MV-4-11 (cell line): ENCODE data around the gene PRDM2.
"Not testable (repeated sequence)": the region's sequence is repeated elsewhere in the genome, so short reads cannot be mapped to it uniquely, and the experiment has no call there.

ENCODE experiments used
- DNase-seq: peaks from one replicate; lab custom pipeline; 2025; lab: John Stamatoyannopoulos, UW

Gene PRDM2

DNA sequence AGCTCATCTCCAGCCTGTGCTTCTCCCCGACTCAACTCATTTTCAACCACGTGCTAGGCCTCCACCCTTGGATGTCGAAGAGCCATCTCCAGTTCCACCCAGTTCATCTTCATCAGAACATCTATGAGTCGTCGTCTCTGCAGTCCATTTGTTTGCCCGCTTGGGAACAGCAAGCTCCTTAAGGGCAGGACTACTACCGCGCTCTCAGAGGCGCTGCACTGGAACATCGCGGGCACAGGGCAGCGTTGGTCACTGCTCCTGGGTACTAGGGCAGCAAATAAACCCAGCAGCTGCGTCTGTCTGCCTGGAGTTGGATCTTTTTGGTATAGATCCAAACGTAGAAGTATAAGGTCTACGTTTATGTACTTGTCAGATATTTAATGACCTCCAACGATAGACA is 478 bp upstream of the PRDM2 start:
- no peak for DNase-seq

DNA sequence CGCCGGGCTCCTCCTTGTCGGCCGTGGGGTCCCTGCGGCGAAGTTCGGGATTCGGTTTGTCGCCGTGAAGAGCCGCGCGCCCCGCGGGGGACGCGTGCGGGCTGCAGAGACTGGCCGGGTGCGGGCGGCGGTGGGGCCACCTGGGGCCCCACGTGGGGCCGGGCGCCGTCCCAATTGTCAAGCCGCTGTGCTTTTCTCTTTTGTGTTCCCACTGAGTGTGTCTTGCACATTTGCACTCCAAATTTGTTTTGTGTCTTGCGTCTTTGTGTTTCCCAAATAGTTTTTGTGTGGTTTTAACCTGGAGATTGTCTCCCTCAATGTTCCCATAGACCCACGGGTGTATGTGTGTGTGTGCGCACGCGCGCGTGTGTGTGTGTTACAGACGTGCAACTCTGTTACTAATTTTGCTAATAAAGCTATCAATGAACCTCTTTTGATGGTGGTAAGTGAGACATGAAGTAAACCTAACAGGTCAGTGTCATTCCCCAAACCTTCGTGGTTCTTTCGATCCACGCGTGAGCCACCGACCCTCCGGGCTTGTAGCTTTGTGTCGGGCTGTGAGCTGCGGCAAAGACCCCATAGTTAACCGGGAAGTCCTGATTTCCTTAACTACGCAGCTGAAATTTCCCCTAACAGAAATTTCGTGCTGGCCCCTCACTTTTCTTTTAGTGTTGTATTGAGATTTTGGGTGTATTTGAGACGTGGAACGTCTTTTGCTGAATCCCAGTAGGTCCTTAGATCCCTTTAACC is 708 bp downstream of the PRDM2 start:
- peak; percentile 43 for DNase-seq

DNA sequence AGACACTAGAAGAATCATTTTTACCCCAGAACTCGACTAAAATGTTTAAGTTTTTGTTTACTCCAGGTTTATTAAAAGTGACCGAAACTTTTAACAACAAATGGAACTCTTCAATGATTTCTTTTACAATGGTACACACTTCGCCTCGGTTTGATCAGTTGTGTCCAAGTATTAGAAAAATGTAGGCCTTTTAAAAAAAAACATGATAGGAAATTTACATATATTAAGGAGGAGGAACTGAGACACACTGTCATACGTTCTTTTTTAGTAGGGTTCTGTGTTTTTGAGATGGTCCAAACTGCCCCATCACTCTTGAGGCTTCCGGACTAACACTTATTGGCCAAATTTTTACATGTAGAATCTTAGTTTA is 1.3 kb downstream of the PRDM2 start:
- no peak for DNase-seq

DNA sequence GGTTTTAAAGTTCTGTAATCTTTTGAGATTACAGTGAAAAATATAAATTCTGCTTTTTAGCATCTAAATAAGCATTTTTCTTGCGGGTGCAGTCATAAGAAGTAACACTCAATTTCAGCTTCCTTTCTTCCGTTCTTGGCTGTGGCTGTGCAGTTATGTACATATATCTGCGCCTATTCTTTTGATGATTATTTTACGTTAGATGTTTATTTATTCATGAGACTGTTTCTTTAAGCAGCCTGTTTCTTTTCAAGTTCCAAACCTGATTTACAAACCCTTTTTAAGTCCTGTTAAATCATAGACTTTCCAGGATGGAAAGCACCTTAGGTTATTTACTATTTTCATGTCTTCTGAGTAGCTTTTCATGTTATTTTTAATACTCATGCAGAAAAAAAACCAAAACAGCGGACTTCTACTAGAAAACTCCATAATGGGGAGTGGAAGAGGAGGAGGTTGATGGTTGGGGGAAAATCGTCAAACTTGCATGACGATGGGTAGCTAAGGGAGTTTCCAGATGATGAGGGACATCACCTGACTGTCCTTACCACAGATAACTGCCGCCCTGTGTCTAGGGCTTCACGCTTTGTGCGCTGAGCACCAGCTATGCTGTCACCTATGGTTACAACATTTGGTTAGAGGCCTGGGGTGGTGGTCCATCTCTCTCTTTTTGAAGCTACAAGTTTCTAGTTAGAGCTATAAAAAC is 2.6 kb downstream of the PRDM2 start:
- no peak for DNase-seq

DNA sequence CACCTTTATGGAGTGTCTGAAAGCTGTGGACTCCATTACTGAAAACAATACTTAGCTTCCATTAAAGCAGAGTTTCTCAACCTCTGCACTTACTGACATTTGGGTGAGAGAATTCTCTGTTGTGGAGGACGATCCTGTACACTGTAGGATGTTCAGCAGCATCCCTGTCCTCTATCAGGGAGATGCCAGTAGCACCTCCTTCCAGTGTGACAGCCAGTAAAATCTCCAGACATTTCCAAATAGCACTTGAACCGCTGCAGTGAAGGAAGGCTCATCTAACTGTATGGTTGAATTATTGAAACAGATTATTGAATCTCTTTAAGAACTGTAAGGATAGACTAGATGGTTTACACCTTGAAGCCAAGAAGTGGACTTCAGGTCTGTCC is 3.1 kb downstream of the PRDM2 start:
- DNase-seq, result no peak

DNA sequence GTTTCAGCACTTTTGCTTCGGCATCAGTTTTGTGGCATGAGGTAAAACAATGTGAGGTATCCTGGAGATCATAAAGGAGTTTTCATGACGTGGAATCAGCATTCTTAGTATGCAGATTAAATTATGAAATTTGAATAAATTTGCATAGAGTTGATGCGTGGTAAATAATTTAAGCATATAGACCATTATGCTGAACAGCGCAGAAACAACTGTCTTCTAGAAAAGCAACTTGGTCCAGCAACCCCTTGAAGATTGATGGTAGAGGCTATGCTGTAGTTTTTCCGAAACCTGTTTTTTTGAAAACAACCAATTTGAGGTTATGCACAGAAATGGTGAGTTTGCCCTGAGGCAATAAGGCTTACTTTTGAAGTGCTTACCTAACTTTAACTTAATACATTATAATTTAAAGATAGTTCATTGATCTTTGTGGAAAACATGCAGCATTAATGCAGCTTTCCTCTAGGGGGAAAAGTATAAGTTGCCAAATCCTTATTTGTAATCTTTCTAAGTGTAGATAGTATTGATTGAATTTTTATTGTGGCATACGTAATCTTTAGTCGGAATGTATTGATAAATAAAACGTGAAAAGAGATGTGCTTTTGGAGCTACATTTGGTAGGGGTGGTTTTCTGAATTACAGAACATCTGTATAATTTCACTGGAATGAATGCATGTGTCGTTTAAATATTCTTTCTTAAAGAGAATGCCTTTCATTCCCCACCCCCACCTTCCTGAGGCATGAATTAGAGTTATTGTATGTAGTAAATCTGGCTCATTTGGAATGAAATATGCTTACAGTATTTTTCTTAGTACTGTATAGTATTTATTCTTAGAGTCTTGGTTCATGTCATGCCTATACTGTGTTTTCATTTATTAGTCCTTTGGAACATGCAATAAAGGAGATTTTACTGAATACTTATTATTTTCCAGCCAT is 3.8 kb downstream of the PRDM2 start:
- no peak for DNase-seq

DNA sequence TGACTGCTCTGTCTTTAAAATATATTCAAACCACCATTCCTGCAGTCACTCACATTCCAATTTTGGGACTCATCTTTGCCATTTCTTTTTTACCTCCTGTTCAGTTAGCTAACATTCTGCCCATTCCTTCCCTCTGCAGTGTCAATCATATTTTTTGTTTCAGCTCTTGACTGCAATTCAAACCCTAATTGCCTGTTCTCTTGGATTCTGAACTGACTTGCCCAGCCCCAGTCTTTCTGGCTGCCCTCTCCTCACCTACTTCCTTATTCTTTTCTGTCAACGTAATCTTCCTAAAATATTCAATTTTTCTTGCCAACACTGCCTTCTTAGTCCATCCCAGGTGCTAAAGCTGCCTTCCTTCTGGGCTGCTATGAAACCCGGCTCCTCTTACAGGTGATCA is 6.1 kb downstream of the PRDM2 start:
- no peak for DNase-seq

DNA sequence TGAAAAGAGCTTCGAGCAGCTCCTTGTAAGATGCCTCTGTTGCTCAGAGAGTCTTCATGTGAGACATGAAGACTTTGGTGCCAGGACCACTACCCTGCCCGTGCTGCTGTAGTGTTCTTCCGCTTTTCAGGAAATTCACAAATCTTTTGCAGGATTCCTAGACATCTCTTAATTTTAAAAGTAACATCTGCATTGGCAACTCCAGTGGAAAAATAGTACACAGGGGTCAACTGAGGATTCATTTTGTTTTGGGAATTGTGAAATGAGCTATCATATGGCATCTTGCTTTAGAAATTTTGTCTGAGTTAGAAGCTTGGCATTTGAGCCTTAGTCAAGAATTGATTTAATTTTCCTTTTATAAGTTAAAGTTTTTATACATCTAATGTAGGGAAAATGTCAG is 7.2 kb downstream of the PRDM2 start:
- DNase-seq, result no peak

DNA sequence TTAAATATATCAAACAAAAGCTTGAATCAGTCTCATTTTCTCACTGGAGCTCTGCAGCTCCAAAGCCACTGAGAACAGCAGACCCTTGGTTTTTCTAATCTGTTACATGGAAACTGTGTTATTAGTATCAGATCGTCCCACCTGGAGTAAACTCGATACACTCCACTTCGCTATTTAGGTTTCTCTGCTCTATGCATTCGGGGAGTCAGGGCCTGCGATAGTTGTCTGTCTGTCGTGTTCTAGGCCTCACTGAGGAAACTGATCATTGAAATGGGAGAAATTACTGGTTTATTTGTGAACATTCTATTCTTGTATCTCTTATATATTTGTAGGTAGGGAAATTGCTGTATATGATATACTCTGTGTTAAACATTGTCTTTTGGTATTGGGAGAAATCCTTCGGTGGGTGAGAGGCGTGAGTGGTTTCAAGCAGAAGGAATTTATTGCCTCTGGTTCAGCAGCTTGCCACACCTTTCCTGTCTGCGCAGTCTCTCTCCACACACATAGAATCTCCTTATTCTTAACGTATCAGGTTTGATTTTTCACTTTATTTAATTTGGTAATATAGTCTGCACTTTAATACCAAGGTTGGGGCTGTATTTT is 8.5 kb downstream of the PRDM2 start:
- no peak for DNase-seq

DNA sequence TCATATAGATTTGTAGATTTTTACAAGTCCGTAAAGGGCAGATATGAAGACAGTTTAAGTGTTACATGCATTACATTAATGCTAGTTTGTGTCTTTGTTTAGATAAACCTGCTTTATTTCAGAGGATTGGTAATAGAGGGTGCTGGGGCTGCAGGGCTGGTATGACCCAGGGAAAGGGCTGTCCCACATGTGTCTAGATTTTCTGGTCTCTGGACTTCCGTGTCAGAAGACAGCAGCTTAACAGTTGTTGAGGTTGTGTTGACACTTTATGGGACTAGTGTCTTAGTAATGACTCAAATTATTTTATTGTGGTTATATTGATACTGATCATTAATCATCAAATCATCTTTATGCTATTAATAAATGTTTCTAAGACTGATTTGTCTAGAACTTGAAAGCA is 10.1 kb downstream of the PRDM2 start:
- DNase-seq, result no peak

DNA sequence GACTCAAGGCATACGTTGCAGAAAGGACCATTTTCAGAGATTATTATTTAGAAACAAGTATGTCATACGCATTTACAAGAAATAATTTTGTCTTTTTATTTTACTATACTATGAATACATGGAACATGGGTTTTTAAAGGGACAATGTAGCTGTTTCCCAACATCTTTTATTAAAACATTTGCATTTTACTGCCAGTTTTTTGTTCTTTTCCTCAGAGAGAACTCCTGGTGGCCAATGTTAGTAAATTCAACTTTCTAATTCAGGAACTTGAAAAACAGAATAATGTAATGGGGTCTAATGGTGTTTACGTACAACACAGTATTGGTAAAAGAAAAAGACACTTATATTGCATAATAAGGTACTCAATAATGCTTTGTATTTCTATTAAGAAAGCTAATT is 14.9 kb downstream of the PRDM2 start:
- no peak for DNase-seq

DNA sequence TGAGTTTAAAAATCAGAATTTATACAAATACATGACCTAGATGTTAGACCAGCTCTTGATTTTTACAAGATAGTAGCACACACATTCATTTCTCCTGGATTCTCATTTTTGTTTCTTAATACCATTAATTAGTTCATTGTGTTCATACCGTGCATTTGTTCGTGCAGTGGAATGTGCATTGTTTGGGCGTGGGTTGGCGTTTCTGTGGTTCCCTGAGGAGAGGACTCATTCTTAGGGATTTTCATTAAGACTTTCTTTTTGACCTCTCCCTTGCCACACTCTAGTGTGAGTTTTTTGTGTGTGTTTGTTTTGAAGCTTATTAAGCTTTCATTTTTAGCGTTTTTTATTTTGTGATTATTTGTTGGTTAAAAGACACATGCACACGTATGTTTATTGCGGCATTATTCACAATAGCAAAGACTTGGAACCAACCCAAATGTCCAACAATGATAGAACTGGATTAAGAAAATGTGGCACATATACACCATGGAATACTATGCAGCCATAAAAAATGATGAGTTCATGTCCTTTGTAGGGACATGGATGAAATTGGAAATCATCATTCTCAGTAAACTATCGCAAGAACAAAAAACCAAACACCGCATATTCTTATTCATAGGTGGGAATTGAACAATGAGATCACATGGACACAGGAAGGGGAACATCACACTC is 15.8 kb downstream of the PRDM2 start:
- DNase-seq, result not testable (repeated sequence)

DNA sequence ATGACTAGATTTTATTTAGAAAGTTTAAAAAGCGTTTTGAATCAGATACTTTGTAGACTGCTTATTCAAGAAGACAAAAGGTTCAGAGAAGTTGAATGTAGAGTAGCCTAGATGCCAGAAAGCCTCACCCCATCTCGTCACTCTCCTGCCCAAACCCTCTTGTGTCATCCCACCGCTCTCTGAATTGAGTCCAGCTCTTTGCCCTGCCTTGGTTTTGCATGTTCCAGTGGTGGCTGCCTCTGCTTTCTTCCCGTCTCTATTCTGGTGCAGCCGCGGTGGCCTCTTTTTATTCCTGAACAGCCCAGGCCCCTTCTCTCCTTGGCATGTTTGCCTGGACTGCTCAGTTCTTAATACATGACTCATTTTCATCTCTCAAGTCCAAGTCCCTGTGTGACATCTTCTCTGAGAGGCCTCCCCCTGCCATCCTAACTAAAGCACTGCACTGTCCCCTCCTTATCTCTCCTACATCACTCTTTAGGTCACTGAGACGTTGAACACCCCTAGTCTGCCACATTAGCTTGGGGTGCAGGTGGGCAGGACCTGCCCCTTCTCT is 22.9 kb downstream of the PRDM2 start:
- no peak for DNase-seq

DNA sequence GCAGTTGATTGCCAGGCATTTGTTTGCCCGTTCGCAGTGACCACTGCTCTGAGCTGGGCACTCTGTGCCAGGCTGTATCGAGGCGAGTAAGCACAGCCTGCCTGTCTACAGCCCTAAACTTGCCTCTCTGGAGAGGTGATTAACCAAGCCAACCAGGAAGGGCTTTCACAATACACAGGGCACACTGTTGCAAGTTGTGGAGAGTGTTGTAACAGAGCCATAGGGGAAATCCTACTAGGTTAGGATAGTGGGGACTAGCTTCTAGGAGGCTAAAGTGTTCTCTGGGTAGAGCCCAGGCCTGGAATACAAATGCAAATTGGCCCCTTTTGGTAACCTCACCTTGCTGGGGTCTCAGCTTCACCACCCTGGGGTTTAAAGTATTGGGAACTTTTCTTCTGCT is 23.8 kb downstream of the PRDM2 start:
- DNase-seq, result peak; percentile 86

DNA sequence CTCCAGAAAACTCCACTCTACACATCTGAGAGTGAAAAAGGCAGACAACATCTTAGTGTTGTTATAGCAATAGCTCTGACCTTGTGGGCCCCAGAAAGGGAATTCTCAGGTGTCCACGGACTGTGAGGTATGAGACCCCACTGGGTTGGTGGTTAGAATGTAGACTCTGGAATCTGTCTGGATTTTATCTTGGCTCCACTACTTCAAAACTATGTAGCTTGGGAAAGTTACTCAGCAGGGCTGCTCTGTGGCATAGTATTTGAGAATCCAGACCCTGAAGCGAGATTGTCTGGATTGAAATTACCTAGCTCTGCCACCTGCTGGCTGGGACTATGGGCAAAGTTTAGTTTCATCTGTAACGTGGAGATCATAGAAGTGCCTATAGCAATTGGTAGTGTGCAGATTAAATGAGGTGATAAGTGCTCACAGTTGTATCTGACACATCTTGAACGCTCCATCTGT is 25.8 kb downstream of the PRDM2 start:
- no peak for DNase-seq

DNA sequence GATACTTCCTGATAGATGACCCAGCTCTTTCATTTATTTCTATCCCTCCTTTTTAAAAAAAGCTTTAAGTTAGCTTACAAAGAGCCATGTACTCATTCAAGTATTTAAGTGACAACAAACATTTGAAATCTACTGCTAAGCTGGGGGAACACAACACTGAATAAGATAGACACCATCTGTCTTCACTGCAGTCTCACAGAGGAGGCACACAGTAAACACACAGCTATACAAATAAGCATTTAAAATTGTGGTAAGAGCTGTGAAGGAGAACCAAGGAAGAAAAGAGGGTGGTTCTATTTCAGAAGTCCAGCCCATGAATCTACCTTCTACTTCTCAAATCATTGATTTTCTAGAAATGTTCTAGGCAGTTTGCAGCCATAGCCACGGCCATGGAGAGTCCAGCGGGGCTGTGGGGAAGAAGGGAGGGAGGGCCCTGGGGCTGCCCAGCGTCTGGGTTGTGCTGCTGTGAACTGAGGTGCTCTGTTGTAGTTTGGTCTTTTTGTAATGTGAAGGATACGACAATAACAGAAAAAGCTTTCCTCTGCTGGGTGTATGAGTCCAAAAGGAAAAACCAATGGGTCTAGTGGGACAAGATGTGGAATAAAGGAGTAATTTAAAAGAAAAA is 28.2 kb downstream of the PRDM2 start:
- no peak for DNase-seq

DNA sequence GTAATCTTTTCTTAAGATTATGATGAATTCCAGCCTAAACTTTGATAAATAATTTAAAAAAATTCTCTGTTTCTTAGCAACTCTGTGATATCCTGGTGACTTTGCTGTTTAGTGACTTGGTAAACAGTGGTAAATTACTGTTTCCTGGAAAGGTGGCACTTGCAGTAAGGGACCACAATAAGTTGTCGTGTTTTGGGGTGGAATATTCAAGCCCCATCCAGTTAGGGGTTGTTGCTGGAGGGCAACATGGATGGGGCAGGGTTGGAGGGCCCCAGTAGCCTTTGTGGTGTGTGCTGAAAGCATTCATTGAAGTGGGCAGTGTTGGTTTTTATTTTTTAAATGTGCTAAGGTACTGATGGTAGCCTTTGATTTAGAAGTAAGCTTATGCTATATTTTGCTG is 30.3 kb downstream of the PRDM2 start:
- no peak for DNase-seq

DNA sequence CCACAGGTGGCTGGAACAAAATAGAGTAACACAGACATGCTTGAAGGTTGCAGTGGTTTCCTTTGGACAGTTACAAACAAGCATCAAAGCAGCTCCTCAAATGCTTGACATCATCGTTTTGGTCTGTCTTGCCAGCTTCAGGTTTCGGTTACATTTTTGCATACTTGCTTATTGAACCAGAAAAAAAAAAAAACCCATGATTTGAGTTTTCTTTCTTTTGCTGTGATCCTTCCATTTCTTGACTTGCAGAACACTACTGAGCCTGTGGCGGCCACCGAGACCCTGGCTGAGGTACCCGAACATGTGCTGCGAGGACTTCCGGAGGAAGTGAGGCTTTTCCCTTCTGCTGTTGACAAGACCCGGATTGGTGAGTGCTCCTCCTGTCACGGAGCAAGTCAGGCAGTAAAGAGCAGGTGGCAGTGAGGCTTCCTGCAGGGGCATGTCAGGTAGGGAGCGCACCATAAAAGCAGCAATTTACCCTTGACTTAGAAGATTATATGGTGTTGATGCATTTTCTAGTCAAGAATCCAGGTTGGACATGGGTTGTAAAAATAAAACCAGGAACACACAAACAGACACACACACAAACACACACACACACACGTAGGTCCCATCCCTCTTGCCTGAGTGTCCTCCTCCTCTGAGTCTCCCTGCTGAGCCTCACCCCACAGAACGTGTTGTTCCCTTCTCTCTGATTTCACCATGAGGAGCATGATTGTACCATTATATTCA is 30.9 kb downstream of the PRDM2 start:
- DNase-seq, result peak; percentile 66

DNA sequence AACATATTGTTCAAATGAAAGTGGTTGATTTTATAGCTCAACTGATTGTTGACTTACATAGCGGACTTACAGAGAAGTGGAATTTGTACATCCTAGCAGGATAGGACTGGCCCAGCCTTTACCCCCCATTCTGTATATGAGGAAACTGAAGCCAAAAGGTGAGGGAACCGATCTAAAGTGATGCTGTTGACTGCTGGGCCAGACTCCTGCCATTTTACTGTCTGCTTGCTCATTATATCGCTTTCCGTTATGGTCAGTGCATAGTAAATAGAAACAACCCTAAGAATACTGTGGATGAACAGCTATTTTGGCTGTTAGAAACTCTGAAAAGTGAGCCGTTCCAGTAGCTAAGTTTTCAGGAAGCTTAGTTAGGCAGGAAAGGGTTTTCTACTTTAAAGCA is 31.9 kb downstream of the PRDM2 start:
- DNase-seq, result no peak

DNA sequence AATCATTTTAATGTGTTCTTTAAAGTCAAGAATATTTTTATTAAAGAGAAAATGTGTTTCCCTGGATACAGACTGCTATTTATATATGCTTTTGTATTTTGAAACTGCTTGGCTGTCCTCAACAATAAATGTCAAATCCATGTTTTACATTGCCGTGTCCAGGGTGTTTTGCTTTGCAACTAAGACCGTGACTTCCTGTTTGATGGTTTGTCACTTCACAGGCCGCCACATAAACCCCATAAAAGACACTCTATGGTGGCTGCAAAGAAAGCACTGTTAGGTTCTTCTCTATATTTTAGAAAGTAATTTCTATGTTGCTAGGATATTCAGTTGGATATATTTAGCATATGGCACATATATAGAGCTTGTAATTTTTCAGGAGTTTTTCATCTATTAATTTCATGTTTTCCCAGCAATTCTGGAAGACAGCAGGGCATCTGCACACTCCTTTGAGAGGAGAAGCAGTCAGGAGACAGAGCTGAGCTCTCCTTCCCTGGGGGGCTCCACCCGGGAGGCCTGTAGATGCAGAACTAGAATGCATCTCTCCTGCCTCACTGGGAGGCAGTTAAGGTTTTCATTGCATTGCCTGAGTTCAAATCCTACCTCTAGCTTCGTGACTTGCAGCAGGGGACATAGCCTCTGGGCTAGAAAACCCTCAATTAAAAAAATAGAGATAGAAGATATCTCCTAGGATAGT is 33.1 kb downstream of the PRDM2 start:
- DNase-seq, result peak; percentile 63
